Panc1 (cell line): Measurements from ENCODE around the gene ZNF701. TPM values are rescaled to one million over a fixed set of nuclear protein-coding genes. Genes with fewer than 3 reads are reported as not detected.
"Not testable (repeated sequence)": the region's sequence is repeated elsewhere in the genome, so short reads cannot be mapped to it uniquely, and the experiment has no call there.

Experiments
- ATAC-seq: fragments of 200-7000 bp; cut with Tn5 transposase; 2 replicates; pipeline ENCODE4 v1.9.1; 2020; ENCODE audit warnings: mild to moderate bottlenecking, moderate library complexity
- BruUV-seq: library from RNA; stranded (reverse); fragments of 400-500 nt; replicated peaks from 2 replicates; lab custom pipeline; 2021; lab: Mats Ljungman, UMichigan
- CTCF ChIA-PET: fragments of 300-600 bp; sonication (Branson Sonifier 250); formaldehyde crosslinking; loops from one replicate; lab custom pipeline; 2022; ENCODE audit warnings: antibody characterized with exemption; lab: Charles Lee
- POLR2A ChIA-PET: fragments of 300-600 bp; sonication (Branson Sonifier 250); formaldehyde crosslinking; loops from one replicate; lab custom pipeline; 2022; ENCODE audit warnings: antibody characterized with exemption; lab: Charles Lee
- DNase-seq: peaks from one replicate; pipeline ENCODE4 v3.0.0-alpha.2; 2010; ENCODE audit warnings: low read depth, low spot score
- H3K27ac ChIP-seq: 2 replicates; pipeline ENCODE4 v1.5.1; 2011; ENCODE audit warnings: mild to moderate bottlenecking, low read length, inconsistent platforms
- H3K27me3 ChIP-seq: fragments of 200-500 bp; sonication (Bioruptor generic); 2 replicates; pipeline ENCODE4 v1.6.0; 2014; ENCODE audit warnings: low read length, inconsistent platforms; ENCODE audit not compliant: control insufficient read depth, insufficient read depth
- H3K36me3 ChIP-seq: fragments of 200-500 bp; sonication (Bioruptor generic); 2 replicates; pipeline ENCODE4 v1.5.1; 2014; ENCODE audit warnings: inconsistent platforms, mild to moderate bottlenecking, low read length, moderate library complexity; ENCODE audit not compliant: control insufficient read depth, insufficient read depth
- H3K4me1 ChIP-seq: 2 replicates; pipeline ENCODE4 v1.5.1; 2011; ENCODE audit warnings: inconsistent platforms, mild to moderate bottlenecking, low read length, moderate library complexity; ENCODE audit not compliant: control insufficient read depth, insufficient read depth
- H3K4me3 ChIP-seq, 2 experiments: 2 replicates each; pipeline ENCODE4 v1.5.1; 2011 to 2012; ENCODE audit warnings: low read depth in 2 of 2, low read length in 2 of 2, mild to moderate bottlenecking in 2 of 2, inconsistent platforms in 1 of 2, moderate library complexity in 1 of 2
- H3K9me3 ChIP-seq: fragments of 200-500 bp; sonication (Bioruptor generic); 2 replicates; pipeline ENCODE4 v1.5.1; 2014; ENCODE audit warnings: low read depth, mild to moderate bottlenecking, inconsistent platforms, low read length, moderate library complexity; ENCODE audit not compliant: control insufficient read depth, insufficient read depth
- CTCF ChIP-seq: fragments of 450-650 bp; IDR thresholded peaks from 2 replicates; pipeline ENCODE4 v1.5.1; 2017; ENCODE audit warnings: mild to moderate bottlenecking
- POLR2AphosphoS5 ChIP-seq: IDR thresholded peaks from 2 replicates; pipeline ENCODE4 v1.6.1; 2012; ENCODE audit warnings: mild to moderate bottlenecking, low read depth, low read length, moderate library complexity
- REST ChIP-seq, 2 experiments: IDR thresholded peaks; 2 replicates each; pipeline ENCODE4 v1.6.1; 2011 to 2012; ENCODE audit warnings: low read depth in 2 of 2, control low read depth in 1 of 2, low read length in 1 of 2, mild to moderate bottlenecking in 1 of 2, moderate library complexity in 1 of 2; ENCODE audit not compliant: insufficient read depth in 1 of 2
- SIN3A ChIP-seq: IDR thresholded peaks from 2 replicates; pipeline ENCODE4 v1.6.1; 2012; ENCODE audit warnings: low read depth, mild to moderate bottlenecking, low read length, moderate library complexity, borderline replicate concordance; ENCODE audit not compliant: insufficient read depth
- TCF7L2 ChIP-seq: IDR thresholded peaks from 2 replicates; pipeline ENCODE4 v1.6.1; 2011; ENCODE audit warnings: mild to moderate bottlenecking, low read depth, low read length, inconsistent platforms
- in situ Hi-C: cut with HindIII; loops from 2 replicates; pipeline ENCODE4 v1.10.0; 2016; ENCODE audit warnings: low sequenced_read_pairs, low pct_unique_long_range_greater_than_20kb
- intact Hi-C: fragments of 100-400 bp; cut with micrococcal nuclease; formaldehyde crosslinking; loops from one replicate; pipeline ENCODE4 v1.10.0; 2022; ENCODE audit not compliant: unreplicated experiment
- total RNA-seq: library from RNA; stranded (reverse); gene quantifications from one replicate; pipeline ENCODE4 v1.2.1, GENCODE V29; 2021; ENCODE audit not compliant: unreplicated experiment

ZNF701 gene
- total RNA-seq, 1 experiment from 2014 or later = 16.4 TPM

GRCh38 chr19:52561611-52562010, 8.5 kb upstream of the ZNF701 start:
- ATAC-seq, in situ Hi-C loops, H3K36me3 ChIP-seq, H3K4me1 ChIP-seq, POLR2A ChIA-PET, H3K9me3 ChIP-seq, DNase-seq, CTCF ChIA-PET, BruUV-seq, H3K27me3 ChIP-seq, H3K4me3 ChIP-seq, intact Hi-C loops, H3K27ac ChIP-seq: not testable (repeated sequence)

- no peak overlapping the region for H3K4me3 ChIP-seq
- no peaks in the 10 kb centered on the region for H3K9me3 ChIP-seq
- in situ Hi-C loops (no loop called here), intact Hi-C loops (no loop called here)
- no peaks in the 10 kb centered on the region for H3K27me3 ChIP-seq
- DNase-seq (no peak), ATAC-seq (no peak)
- ChIA-PET POLR2A (interaction anchor here (0.7 kb wide), 1 partner anchor 12 kb away, joined by 8 read pairs; no protein-coding TSS in a partner anchor), CTCF (no interaction called here)
- H3K27ac ChIP-seq = no peak overlapping the region
- BruUV-seq = no TSS peak
- no peaks in the 10 kb centered on the region for H3K4me1 ChIP-seq
- H3K36me3 ChIP-seq = no peaks in the 10 kb centered on the region
- TF ChIP-seq SIN3A (no peak), CTCF (no peak), POLR2AphosphoS5 (no peak), REST (IDR thresholded peaks at IDR 0.05; ENCODE audit: insufficient read depth in 1 of 2, low read depth in 2 of 2, low read length in 1 of 2) (no peak), TCF7L2 (no peak)
These were observed 4.0 kb upstream of the ZNF701 start for GRCh38 chr19:52566121-52566520.

GRCh38 chr19:52566588-52566987, 3.5 kb upstream of the ZNF701 start:
- POLR2A ChIA-PET = interaction anchor here (0.6 to 0.7 kb wide), 2 partner anchors 12 to 170 kb away, joined by 5 to 8 read pairs; no protein-coding TSS in a partner anchor
- Histone ChIP-seq H3K27me3 (no peaks in the 10 kb centered on the region), H3K36me3 (no peaks in the 10 kb centered on the region), H3K9me3 (no peaks in the 10 kb centered on the region), H3K27ac (no peak overlapping the region), H3K4me3 (no peak overlapping the region), H3K4me1 (no peaks in the 10 kb centered on the region)
- CTCF ChIA-PET = no interaction called here
- no peak for TF ChIP-seq REST (IDR thresholded peaks at IDR 0.05; ENCODE audit: insufficient read depth in 1 of 2, low read depth in 2 of 2, low read length in 1 of 2)
- ATAC-seq (peak; percentile 38; the same call in 1 of the 2 replicates), DNase-seq (peak; percentile 67)
- intact Hi-C loops = no loop called here
- no TSS peak for BruUV-seq
- in situ Hi-C loops = no loop called here
